Fibroblast of villous mesenchyme (primary cell): Measurements from ENCODE around the gene RNF217. TPM values are rescaled to one million over a fixed set of nuclear protein-coding genes. Genes with fewer than 3 reads are reported as not detected.

Experiments
- DNase-seq: peaks from one replicate; pipeline ENCODE4 v3.0.0-alpha.2; 2010; ENCODE audit warnings: low read depth
- H3K4me3 ChIP-seq: 2 replicates; pipeline ENCODE4 v1.5.1; 2011; ENCODE audit warnings: low read depth, mild to moderate bottlenecking, low read length
- total RNA-seq: library from RNA; depleted of rRNA; stranded (reverse); fragments of >200 nt; gene quantifications from 2 replicates; pipeline ENCODE4 v1.2.3, GENCODE V29; 2012
- TF ChIP-seq, protein P1 (sequence below): IDR thresholded peaks from 2 replicates; pipeline ENCODE4 v1.5.1; 2012; ENCODE audit warnings: low read depth, mild to moderate bottlenecking, low read length; ENCODE audit not compliant: insufficient read depth

The RNF217 gene
- total RNA-seq, 1 donor = 25.5 TPM

DNA sequence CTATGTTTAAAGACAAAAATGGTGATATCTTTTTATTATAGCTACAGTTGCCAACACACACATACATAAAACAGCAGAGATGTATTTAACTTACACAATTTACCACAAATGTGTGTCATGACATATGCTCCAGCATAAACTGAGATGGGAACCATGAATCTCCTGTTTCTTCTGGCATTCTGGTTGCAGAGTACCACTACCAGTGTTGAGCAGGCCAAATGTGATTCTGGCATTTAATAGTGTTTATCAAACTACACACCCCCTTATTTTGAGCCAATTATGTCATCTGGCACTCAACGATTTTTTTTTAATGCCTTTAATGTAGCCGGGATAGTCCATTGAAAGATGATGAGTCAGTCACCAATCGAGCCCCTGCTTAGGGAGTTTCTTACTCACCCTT lies 132.3 kb downstream of the RNF217 start:
- H3K4me3 ChIP-seq = no peak overlapping the region
- DNase-seq = peak; percentile 33
- TF ChIP-seq, protein P1, sequence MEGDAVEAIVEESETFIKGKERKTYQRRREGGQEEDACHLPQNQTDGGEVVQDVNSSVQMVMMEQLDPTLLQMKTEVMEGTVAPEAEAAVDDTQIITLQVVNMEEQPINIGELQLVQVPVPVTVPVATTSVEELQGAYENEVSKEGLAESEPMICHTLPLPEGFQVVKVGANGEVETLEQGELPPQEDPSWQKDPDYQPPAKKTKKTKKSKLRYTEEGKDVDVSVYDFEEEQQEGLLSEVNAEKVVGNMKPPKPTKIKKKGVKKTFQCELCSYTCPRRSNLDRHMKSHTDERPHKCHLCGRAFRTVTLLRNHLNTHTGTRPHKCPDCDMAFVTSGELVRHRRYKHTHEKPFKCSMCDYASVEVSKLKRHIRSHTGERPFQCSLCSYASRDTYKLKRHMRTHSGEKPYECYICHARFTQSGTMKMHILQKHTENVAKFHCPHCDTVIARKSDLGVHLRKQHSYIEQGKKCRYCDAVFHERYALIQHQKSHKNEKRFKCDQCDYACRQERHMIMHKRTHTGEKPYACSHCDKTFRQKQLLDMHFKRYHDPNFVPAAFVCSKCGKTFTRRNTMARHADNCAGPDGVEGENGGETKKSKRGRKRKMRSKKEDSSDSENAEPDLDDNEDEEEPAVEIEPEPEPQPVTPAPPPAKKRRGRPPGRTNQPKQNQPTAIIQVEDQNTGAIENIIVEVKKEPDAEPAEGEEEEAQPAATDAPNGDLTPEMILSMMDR = no peak

DNA sequence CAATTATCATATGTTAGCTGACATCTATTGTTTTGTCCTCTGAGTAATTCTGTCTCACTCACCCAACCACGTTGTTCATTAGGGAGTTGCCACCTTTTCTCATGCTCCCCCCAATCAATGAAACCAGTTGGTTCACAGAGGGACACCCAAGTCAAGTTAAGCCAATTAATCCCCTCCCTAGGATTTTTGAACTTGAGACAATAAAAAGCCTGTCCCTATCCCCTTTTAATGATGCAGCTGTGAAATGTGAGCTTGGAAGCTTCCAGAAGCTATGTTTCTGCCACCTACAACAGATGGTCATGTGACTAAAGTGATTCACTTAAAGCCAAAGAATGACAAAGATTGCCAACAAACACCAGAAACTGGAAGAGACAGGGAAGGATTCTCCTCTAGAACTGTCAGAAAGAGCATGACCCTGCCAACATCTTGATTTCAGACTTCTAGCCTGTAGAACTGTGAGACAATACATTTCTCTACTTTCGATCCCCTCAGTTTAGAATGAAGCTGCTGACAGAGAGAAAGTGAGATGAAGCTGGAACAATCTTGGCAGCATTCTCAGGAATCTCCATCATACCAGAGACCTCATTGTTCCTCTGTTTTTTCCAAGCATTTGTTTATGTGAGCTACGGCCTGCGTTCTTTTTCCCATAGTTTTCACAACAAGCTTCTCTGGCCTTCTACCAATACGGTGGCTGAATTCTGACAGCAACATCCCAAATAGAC lies 133.5 kb downstream of the RNF217 start:
- TF ChIP-seq, protein P1 = no peak
- peak; percentile 63 for DNase-seq
- no peak overlapping the region for H3K4me3 ChIP-seq

DNA sequence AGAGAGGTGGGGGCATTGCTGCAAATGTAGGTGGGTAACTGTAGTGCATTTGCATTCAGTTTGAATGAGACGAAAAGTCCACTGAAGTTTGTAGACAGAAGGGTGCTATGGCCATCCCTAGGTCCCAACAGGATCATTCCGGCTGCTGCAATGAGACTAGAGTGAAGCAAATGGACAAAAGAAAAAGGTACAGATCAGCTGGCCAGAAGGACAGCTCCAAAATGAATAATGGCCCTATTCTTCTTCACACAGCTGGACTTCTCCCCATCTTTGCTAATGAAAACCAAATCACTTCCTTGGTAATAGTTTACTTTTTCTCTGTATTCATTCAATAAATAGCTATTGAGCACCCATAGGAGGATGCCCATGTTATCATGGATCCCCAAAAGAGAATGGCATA lies 134.9 kb downstream of the RNF217 start:
- H3K4me3 ChIP-seq = no peak overlapping the region
- no peak for DNase-seq
- TF ChIP-seq, protein P1 = no peak

DNA sequence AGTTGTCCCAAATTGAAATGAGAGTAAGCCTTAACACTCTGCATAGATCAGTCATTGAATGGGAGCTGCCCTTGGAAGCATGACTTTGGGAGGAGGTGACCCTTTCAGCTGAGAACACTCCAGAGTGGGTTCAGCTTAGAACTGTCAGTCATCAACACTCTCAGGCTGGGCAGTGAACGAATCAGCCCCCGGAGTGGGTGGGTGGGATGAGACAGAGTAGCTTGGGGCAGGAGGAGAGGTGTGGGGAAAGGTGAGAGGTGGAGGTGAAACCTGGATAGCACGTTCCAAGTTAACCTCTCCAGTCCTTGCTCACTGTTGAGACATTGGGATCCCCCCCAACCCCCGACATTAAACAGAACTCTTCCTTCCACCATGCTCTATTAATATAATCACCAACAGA lies 136.0 kb downstream of the RNF217 start:
- H3K4me3 ChIP-seq = no peak overlapping the region
- no peak for DNase-seq
- TF ChIP-seq, protein P1 = no peak

DNA sequence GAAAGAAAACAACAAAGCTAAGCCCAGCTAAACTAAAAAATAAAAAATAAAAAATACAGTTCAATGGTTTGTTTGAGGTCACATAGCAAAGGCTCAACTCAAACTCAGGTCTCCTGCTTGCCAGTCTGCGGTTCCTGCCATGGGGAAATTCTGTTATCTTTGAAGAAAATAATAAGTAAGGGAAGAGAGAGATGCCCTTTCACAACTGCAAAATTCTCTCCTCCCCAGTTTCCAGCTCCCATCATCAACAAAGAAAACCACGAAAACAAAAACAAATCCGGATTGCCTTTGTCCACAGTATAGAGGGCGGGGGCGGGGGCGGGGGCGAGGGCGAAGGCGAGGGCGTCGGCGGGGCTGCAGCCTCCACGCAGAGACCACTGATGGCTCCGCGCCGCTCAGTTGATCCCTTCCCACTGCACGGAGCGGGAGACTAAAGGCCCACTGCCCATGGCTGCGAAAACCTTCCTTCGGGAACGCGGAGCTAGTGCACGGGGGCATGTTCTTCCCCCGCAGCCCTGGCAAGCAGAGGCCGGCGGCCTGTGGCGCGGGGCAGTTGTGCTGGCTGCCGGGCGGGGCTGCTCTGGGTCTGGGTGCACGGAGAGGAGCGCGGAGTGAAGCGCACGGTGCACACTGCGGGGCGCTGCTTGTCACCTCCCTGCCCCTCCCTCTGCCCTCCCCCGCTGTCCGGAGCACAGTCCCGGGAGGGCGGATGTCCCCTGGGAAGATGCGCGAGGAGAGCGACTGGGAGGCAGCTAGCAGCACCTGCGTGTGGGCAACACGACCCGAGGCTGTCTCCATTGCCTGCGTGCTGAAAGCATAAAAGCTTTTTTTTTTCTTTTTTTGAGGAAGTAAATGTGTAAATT lies 137.2 kb downstream of the RNF217 start:
- H3K4me3 ChIP-seq = peak overlapping the region; percentile 62
- peak; percentile 45 for DNase-seq
- TF ChIP-seq, protein P1 = peak; percentile 5

DNA sequence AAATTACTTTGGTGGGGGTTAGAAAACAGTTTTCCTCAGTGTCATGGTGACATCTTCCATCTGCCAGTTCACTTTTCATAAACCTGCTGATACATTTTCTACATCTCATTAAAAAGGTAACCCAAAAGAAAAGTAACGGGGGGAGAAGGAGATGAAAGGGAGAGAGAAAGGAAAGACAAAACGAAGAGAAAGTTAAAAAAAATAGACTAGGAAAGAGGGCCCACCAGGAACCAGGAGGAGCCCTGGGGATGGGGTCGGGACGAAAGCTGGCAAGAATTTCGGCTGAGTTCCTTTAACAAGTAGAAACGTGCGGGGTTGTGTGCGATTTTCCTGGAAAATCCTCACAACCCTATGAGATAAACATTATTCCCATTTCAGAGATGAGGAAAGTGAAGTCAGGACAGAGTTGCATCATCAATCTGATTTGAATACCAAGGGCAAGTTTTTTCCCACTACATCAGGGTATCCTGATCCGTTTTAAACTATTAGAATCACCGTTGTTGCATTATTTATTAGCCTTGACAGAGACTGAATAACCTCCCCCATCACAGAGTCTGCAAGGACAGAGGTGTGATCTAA lies 137.9 kb downstream of the RNF217 start:
- peak overlapping the region; percentile 62 for H3K4me3 ChIP-seq
- DNase-seq = no peak
- TF ChIP-seq, protein P1 = no peak
